ENCODE results near the gene RHAG. TPM values are rescaled to one million over a fixed set of nuclear protein-coding genes. Genes with fewer than 3 reads are reported as not detected.
"Not testable (repeated sequence)": the region's sequence is repeated elsewhere in the genome, so short reads cannot be mapped to it uniquely, and the experiment has no call there.

RHAG gene
- total and polyA plus RNA-seq, 4 donors: 0.03 to 5.7 (median 0.31) TPM; not detected in 1

GRCh38 chr6:49634092-49634835, 2.4 kb downstream of the RHAG start:
- no peak for ATAC-seq (ENCODE audit: insufficient read depth, low FRiP score)
- Histone ChIP-seq H3K9ac (ENCODE audit: insufficient read depth in 1 of 2, low read length in 2 of 2) (no peak overlapping the region), H3K4me1 (ENCODE audit: control insufficient read depth in 5 of 5, insufficient read depth in 5 of 5, low read length in 5 of 5) (peaks cover 0 to 14% (median 0%) of the 10 kb centered on the region in 5 donors), H3K27ac (ENCODE audit: low read depth in 1 of 2, low read length in 1 of 2) (no peak overlapping the region), H3K9me3 (ENCODE audit: control insufficient read depth in 4 of 4, insufficient read depth in 3 of 4, low read length in 3 of 4) (no peaks in the 10 kb centered on the region), H3K36me3 (ENCODE audit: control insufficient read depth in 4 of 4, insufficient read depth in 4 of 4, low read length in 4 of 4) (no peaks in the 10 kb centered on the region), H3K27me3 (ENCODE audit: control insufficient read depth in 3 of 3, insufficient read depth in 3 of 3, low read length in 2 of 3) (no peaks in the 10 kb centered on the region), H3K4me3 (no peak overlapping the region)
- 85 to 91% methylated on average over 6 of the region's 6 CpGs for WGBS, 2 donors
- DNase-seq: no peak
- no peak for TF ChIP-seq CTCF (IDR thresholded peaks at IDR 0.05; ENCODE audit: control extremely low read depth, extremely low read depth)

- Histone ChIP-seq H3K27ac (ENCODE audit: low read depth in 1 of 2, low read length in 1 of 2) (no peak overlapping the region), H3K4me1 (ENCODE audit: control insufficient read depth in 5 of 5, insufficient read depth in 5 of 5, low read length in 5 of 5) (peaks cover 0 to 7% (median 0%) of the 10 kb centered on the region in 5 donors), H3K9me3 (ENCODE audit: control insufficient read depth in 4 of 4, insufficient read depth in 3 of 4, low read length in 3 of 4) (no peaks in the 10 kb centered on the region), H3K27me3 (ENCODE audit: control insufficient read depth in 3 of 3, insufficient read depth in 3 of 3, low read length in 2 of 3) (no peaks in the 10 kb centered on the region), H3K36me3 (ENCODE audit: control insufficient read depth in 4 of 4, insufficient read depth in 4 of 4, low read length in 4 of 4) (no peaks in the 10 kb centered on the region), H3K9ac (ENCODE audit: insufficient read depth in 1 of 2, low read length in 2 of 2) (no peak overlapping the region), H3K4me3 (no peak overlapping the region)
- WGBS, 2 donors: 80 to 86% methylated on average over 2 of the region's 2 CpGs
- no peak for ATAC-seq (ENCODE audit: insufficient read depth, low FRiP score)
- no peak for DNase-seq
- TF ChIP-seq CTCF (IDR thresholded peaks at IDR 0.05; ENCODE audit: control extremely low read depth, extremely low read depth): no peak
These were observed 3.1 kb downstream of the RHAG start for GRCh38 chr6:49633541-49633940.

- no peak for ATAC-seq (ENCODE audit: insufficient read depth, low FRiP score)
- no peak overlapping the region for H3K9ac ChIP-seq (ENCODE audit: insufficient read depth in 1 of 2, low read length in 2 of 2)
- no peak for DNase-seq
- H3K4me1 ChIP-seq (ENCODE audit: control insufficient read depth in 5 of 5, insufficient read depth in 5 of 5, low read length in 5 of 5): no peaks in the 10 kb centered on the region
- no peak overlapping the region for H3K4me3 ChIP-seq
- no peaks in the 10 kb centered on the region for H3K36me3 ChIP-seq (ENCODE audit: control insufficient read depth in 4 of 4, insufficient read depth in 4 of 4, low read length in 4 of 4)
- H3K9me3 ChIP-seq (ENCODE audit: control insufficient read depth in 4 of 4, insufficient read depth in 3 of 4, low read length in 3 of 4): no peaks in the 10 kb centered on the region
- 83 to 88% methylated on average over 3 of the region's 3 CpGs for WGBS, 2 donors
- no peaks in the 10 kb centered on the region for H3K27me3 ChIP-seq (ENCODE audit: control insufficient read depth in 3 of 3, insufficient read depth in 3 of 3, low read length in 2 of 3)
- no peak for TF ChIP-seq CTCF (IDR thresholded peaks at IDR 0.05; ENCODE audit: control extremely low read depth, extremely low read depth)
- H3K27ac ChIP-seq (ENCODE audit: low read depth in 1 of 2, low read length in 1 of 2): no peak overlapping the region
These were observed 3.9 kb downstream of the RHAG start for GRCh38 chr6:49632727-49633126.

- H3K27me3 ChIP-seq (ENCODE audit: control insufficient read depth in 3 of 3, insufficient read depth in 3 of 3, low read length in 2 of 3); H3K9me3 ChIP-seq (ENCODE audit: control insufficient read depth in 4 of 4, insufficient read depth in 3 of 4, low read length in 3 of 4); H3K36me3 ChIP-seq (ENCODE audit: control insufficient read depth in 4 of 4, insufficient read depth in 4 of 4, low read length in 4 of 4); H3K4me3 ChIP-seq; H3K4me1 ChIP-seq (ENCODE audit: control insufficient read depth in 5 of 5, insufficient read depth in 5 of 5, low read length in 5 of 5); H3K9ac ChIP-seq (ENCODE audit: insufficient read depth in 1 of 2, low read length in 2 of 2); ATAC-seq (ENCODE audit: insufficient read depth, low FRiP score); DNase-seq; H3K27ac ChIP-seq (ENCODE audit: low read depth in 1 of 2, low read length in 1 of 2): not testable (repeated sequence)
- 94 to 95% methylated on average over 22 to 36 of the region's 36 CpGs for WGBS, 2 donors
These were observed 7.1 kb downstream of the RHAG start for GRCh38 chr6:49629485-49630088.

Measured in lung (tissue), 12 donors.